Erythroblast (primary cell): Measurements from ENCODE around the gene LDLRAD4.

Source experiments
- GATA1 ChIP-seq: IDR thresholded peaks from 2 replicates; pipeline ENCODE4 v1.6.1; 2011; ENCODE audit warnings: low read depth, mild to moderate bottlenecking, control low read depth, low read length, moderate library complexity
- POLR2A ChIP-seq: IDR thresholded peaks from 2 replicates; pipeline ENCODE4 v1.6.1; 2011; ENCODE audit warnings: mild to moderate bottlenecking, low read length

DNA sequence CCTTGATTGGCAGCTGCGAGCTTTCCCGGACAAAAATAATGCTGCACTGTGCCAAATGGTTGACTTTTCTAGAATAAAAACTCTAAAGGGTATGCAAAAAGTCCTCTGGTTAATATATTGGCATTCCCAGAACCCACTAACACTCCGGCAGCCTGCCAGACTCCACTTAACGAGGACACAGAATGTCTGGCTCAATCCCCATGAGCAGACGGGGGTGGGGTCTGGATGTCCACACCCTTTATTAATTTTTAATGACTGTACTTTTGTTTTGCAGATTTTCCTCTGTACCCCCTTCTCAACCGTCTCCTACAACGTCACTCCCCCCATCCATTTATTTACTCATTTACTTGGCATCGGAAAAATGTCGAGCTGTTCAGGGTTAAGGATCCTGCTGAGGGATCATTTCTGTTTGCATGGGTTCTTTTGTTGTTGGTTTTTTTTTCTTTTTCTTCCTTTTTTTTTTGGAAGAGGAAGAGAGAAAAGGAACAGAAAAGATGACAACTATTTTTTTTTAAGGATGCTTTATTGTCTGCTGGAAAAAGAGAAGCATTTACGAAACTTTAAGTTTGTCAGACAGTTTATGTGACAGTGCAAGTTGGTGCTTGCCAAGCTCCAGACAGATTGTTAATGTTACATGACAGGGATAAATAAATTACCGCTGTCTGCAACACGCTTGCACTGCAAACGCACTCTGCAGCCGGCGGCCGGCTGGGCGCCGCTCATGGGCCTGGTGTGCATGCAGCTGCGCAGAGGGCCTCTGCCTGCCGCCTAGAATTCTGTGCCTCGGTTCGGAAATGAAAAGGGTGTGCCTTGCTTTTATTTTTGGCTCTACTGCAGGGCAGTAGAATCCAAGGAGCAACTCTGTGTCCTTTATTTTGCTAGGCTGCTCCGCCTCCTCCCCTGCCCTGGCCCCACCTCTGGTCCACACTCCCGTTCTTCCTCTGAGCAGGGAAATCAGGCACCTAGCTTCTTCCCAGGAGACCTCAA lies 3.6 kb downstream of the LDLRAD4 start:
- TF ChIP-seq POLR2A (no peak), GATA1 (no peak)
